Motor neuron (in vitro differentiated cells): ENCODE data around the gene ADIPOR2. TPM values are rescaled to one million over a fixed set of nuclear protein-coding genes. Genes with fewer than 3 reads are reported as not detected.

Experiments
- ATAC-seq, 8 experiments: fragments of 200-7000 bp; cut with Tn5 transposase; replicated peaks in 6 of 8; 2 replicates each; pipeline ENCODE4 v1.8.0; 2021; ENCODE audit warnings: mild to moderate bottlenecking in 8 of 8, moderate library complexity in 8 of 8
- H3K27ac ChIP-seq, 2 donors: fragments of 250-450 bp; sonication (Bioruptor Pico); 2 replicates each; pipeline ENCODE4 v1.9.0; 2021; ENCODE audit warnings: antibody characterized with exemption in 2 of 2, mild to moderate bottlenecking in 2 of 2, moderate library complexity in 1 of 2
- H3K4me1 ChIP-seq, 2 donors: fragments of 250-450 bp; sonication (Bioruptor Pico); replicated peaks in 1 of 2; 2 replicates each; pipeline ENCODE4 v1.6.1; 2021; ENCODE audit warnings: antibody characterized with exemption in 2 of 2, mild to moderate bottlenecking in 2 of 2, moderate library complexity in 1 of 2
- H3K4me3 ChIP-seq, 5 donors: fragments of 250-450 bp; sonication (Bioruptor Pico); 2 replicates each; pipeline ENCODE4 v1.9.0; 2021; ENCODE audit warnings: antibody characterized with exemption in 5 of 5, mild to moderate bottlenecking in 5 of 5, moderate library complexity in 4 of 5
- WGBS, 10 experiments: fragments of 450-650 bp; shearing (Covaris generic); methylation state at CpG; one replicate each; pipeline ENCODE4 v1.0.0; 2022; 5-methylcytosine and 5-hydroxymethylcytosine counted together
- in situ Hi-C, 9 experiments: fragments of 400-800 bp; cut with MboI; loops; one replicate each; pipeline ENCODE4 v1.15.0; 2021; ENCODE audit warnings: low sequenced_read_pairs in 9 of 9, low pct_unique_long_range_greater_than_20kb in 2 of 9; ENCODE audit not compliant: unreplicated experiment in 9 of 9
- total RNA-seq, 8 experiments: library from RNA; unstranded; fragments of 300-600 nt; gene quantifications; 2 replicates each; pipeline versions ENCODE4 v1.2.3 to v1.2.4, GENCODE V29; 2022

Gene ADIPOR2
- total RNA-seq, 8 experiments from 2014 or later: 14.1 to 49.4 (median 26.1) TPM

GRCh38 chr12:1796515-1797010 is 105.7 kb downstream of the ADIPOR2 start:
- peak in 4 of 8 experiments; percentile 0 to 26 (median 17) for ATAC-seq
- Histone ChIP-seq H3K27ac (no peak overlapping the region), H3K4me3 (peak overlapping the region in 4 of 5 donors; percentile 2 to 19 (median 14)), H3K4me1 (peaks cover 15 to 22% of the 10 kb centered on the region in 2 donors)
- WGBS, 10 experiments: 7 to 100% (median 26%) methylated on average over 1 to 4 of the region's 43 CpGs; no CpG with 5 or more reads in 7 of the 10 experiments
- in situ Hi-C loops: loop anchor here in 7 of 9 experiments (10.0 to 25.0 kb wide), 5 partner anchors 134 to 159 kb away; partner anchors contain the start of gene WNT5B (in 3 of the 7)

DNA sequence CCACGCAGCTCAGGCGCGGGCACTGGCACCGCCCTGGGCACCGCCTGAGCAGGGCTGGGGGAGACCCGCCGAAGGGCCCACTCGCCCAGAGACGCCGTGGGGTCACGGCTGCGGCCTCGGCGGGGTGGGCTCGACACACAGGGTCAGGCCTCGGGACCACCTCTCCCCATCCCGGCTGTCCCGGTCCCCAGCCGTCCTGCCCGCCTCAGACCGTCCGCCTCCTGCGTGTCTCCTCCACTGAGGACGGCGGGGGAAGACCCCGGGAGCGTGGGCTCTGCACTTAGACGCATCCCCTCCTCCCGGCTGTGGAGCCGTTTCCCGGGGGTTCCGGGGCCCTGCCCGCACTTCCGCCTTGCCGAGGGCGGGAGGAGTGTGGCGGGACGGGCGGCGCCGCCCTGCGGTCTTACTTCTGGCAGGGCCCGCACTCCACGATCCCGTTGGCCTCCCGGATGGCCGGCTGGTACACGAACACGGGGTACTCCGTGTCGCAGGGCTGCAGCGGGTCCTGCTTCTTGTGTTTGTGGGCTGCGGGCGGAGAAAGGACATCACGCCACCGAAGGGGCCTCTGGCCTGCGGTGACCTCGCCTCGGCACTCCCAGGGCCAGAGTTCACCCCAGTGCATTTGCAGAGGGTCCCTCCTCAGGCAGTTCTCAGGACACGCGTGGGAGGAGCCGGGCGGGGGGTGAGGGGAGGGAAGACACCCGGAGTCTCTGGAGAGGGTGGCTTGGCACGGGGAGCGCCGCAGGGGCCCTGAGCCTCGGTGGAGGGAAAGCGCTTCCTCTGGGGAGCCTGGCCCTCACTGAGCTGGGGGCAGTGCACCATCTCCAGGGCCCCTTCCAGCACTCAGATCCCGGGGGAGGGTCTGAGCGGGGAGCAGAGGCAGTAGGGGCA is 106.4 kb downstream of the ADIPOR2 start:
- H3K4me3 ChIP-seq: no peak overlapping the region
- ATAC-seq: peak in 2 of 8 experiments; percentile 8 to 16

DNA sequence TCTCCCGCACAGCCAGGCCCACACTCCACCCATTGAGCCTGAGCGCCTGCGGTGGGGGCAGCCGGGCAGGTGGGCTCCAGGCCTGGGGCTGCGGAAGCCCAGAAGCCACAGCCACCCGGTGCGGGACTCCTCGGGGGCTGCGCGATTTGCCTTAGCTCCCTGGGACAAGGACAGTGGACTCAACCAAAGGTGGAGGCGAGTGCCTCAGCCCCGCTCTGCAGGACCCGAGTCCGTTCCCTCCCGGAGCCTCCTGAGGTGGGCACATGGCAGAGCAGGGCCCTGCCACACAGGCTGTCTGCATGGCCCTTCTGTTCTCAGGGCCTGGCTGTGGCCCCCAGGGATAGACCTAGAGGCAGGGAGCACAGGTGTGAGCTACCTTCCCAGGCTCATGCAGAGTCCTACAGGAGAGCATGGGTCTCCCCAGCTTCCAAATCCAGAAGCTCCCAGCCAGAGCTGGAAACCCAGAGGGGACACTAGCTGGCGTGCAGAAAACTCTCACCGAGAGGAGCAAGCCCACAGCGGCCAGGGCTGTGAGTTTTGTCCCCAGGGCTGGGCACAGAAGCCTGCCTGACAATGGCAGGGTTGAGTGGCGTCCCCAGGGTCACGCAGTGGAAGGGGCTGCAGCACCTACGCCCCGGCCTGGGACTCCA is 107.2 kb downstream of the ADIPOR2 start:
- Histone ChIP-seq H3K4me3 (no peak overlapping the region), H3K27ac (no peak overlapping the region), H3K4me1 (peaks cover 21 to 24% of the 10 kb centered on the region in 2 donors)
- in situ Hi-C loops: loop anchor here in 7 of 9 experiments (10.0 to 25.0 kb wide), 5 partner anchors 136 to 161 kb away; partner anchors contain the start of gene WNT5B (in 3 of the 7)
- ATAC-seq: no peak
- WGBS, 10 experiments: 96 to 100% (median 100%) methylated on average over 1 to 9 of the region's 22 CpGs; no CpG with 5 or more reads in 6 of the 10 experiments

More for the DNA sequence above, 106.4 kb downstream of the ADIPOR2 start:
- in situ Hi-C loops: loop anchor here in 7 of 9 experiments (10.0 to 25.0 kb wide), 5 partner anchors 135 to 160 kb away; partner anchors contain the start of gene WNT5B (in 3 of the 7)
- H3K27ac ChIP-seq: no peak overlapping the region
- WGBS, 10 experiments: 40 to 100% methylated on average over 1 to 5 of the region's 71 CpGs; no CpG with 5 or more reads in 8 of the 10 experiments
- H3K4me1 ChIP-seq: peaks cover 21 to 24% of the 10 kb centered on the region in 2 donors

DNA sequence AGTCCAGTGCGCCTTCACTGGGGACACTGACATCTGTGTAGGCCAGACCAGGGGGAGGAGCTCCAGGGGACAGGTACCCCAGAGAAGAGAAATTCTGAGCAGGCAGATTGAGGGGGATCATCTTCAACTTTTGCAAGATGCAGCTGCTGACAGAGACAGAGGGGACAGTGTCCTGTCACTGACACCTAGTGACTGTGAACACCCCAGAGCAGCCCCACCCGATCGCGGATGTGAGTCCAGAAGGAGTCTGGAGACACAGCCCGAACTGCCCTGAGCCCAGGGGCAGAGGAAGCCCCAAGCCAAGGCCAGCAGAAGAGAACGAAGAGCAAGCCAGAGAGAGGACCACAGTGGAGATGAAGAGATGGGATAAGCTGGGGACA is 107.8 kb downstream of the ADIPOR2 start:
- Histone ChIP-seq H3K4me1 (peaks cover 21 to 24% of the 10 kb centered on the region in 2 donors), H3K27ac (no peak overlapping the region), H3K4me3 (no peak overlapping the region)
- 75 to 100% (median 90%) methylated on average over 1 to 5 of the region's 6 CpGs; no CpG with 5 or more reads in 5 of the 10 experiments for WGBS, 10 experiments
- in situ Hi-C loops: loop anchor here in 7 of 9 experiments (10.0 to 25.0 kb wide), 5 partner anchors 136 to 161 kb away; partner anchors contain the start of gene WNT5B (in 3 of the 7)
- no peak for ATAC-seq

- no peak overlapping the region for H3K4me3 ChIP-seq
- no peak for ATAC-seq
- WGBS, 10 experiments: 85 to 100% (median 94%) methylated on average over 1 to 9 of the region's 21 CpGs; no CpG with 5 or more reads in 4 of the 10 experiments
- peaks cover 21 to 26% of the 10 kb centered on the region in 2 donors for H3K4me1 ChIP-seq
- in situ Hi-C loops: loop anchor here in 7 of 9 experiments (10.0 to 25.0 kb wide), 5 partner anchors 136 to 162 kb away; partner anchors contain the start of gene WNT5B (in 3 of the 7)
- no peak overlapping the region for H3K27ac ChIP-seq
These were observed 108.4 kb downstream of the ADIPOR2 start for GRCh38 chr12:1799051-1799881.

DNA sequence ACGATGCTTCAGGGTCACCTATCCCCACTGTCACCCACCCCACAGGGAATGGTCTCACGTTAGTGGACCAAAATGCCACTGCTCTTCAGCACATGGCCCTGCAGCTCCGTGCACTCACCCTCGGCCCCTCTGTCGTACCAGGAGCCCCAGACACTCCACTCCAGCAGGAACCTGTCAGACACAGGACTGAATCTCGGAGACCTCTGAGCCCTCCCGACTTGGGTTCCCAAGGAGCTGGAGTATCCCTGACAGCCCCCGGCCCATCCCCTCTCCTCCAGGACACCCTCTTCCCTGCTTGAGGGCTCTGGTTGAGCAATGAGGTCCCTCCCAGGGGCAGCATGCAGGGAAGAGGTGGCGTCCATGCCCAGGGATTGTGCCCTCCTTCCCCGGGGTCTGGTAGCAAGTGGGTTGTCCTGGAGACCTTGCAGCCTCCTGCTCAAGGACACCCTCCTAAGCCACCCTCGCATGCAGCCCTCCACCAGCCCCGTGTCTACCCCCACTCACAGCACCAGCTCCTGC is 109.1 kb downstream of the ADIPOR2 start:
- in situ Hi-C loops: loop anchor here (10.0 to 25.0 kb wide), 5 partner anchors 135 to 163 kb away; partner anchors contain the start of gene WNT5B (in 3 of the 9)
- Histone ChIP-seq H3K4me1 (peaks cover 23 to 31% of the 10 kb centered on the region in 2 donors), H3K4me3 (no peak overlapping the region), H3K27ac (no peak overlapping the region)
- WGBS, 10 experiments: 0 to 85% (median 40%) methylated on average over 1 to 2 of the region's 12 CpGs; no CpG with 5 or more reads in 7 of the 10 experiments
- ATAC-seq: no peak

- Histone ChIP-seq H3K27ac (peak overlapping the region in 1 of 2 donors; percentile 13), H3K4me3 (no peak overlapping the region), H3K4me1 (peaks cover 23 to 30% of the 10 kb centered on the region in 2 donors)
- WGBS, 10 experiments: 22 to 83% (median 57%) methylated on average over 3 to 6 of the region's 14 CpGs; no CpG with 5 or more reads in 7 of the 10 experiments
- ATAC-seq: peak; percentile 4 to 80 (median 70)
- in situ Hi-C loops: loop anchor here in 4 of 9 experiments (10.0 to 25.0 kb wide), 2 partner anchors 134 to 137 kb away; no protein-coding TSS in a partner anchor
These were observed 109.8 kb downstream of the ADIPOR2 start for GRCh38 chr12:1800401-1801302.

DNA sequence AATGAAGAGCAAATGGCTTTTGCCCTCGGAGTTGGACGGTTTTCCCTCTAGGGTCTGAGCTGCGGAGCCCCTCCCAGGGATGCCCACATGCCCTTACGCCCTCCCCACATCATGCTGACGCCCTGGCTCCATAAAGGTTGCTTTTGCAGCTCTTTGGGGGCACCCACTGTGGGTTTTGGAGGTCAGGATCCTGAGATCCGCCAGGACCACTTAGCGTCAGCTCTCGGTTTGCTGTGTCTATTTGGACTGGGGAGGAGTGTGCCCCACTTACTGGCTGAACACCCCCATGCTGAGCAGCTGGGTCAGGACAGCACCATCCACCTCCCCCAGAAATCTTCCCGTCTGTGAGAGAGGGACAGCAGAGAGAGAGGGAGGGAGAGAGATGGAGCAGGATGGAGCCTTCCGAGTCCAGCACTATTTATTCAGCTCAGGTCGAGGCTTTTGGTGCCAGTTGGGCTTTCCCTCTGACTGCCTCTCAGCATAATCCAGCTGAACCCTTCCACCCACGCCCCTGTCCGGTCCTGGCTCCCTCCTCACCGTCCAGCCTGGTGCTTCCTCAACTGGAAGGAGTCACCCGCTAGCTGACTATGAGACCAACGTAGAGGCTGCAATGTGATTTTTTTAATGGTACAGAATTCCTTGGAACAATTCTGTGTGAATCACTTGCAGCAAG is 110.6 kb downstream of the ADIPOR2 start:
- in situ Hi-C loops: loop anchor here in 4 of 9 experiments (10.0 to 25.0 kb wide), 2 partner anchors 133 to 136 kb away; no protein-coding TSS in a partner anchor
- Histone ChIP-seq H3K4me3 (no peak overlapping the region), H3K4me1 (peaks cover 20 to 24% of the 10 kb centered on the region in 2 donors), H3K27ac (peak overlapping the region in 1 of 2 donors; percentile 13)
- ATAC-seq: no peak
- WGBS, 10 experiments: 47 to 94% (median 80%) methylated on average over 1 to 9 of the region's 16 CpGs; no CpG with 5 or more reads in 4 of the 10 experiments

DNA sequence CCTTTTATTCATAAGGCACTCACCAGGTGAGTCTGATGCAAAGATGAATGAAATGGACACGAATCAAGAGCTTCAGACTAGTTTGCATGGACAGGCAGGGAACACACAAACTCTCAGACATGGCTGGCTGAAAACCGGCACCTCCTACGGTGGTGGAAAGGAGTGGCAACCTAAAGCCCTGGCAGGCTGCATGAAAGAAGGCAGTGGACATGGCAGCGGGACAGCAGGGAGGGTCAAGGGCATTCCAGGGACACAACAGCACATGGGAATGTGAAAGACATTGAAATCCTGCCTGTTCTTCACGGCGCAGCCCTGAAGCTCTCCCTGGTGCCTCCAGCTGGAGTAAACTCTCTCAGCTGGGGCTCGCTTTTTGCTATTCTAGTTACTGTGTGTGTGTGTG is 112.9 kb downstream of the ADIPOR2 start:
- H3K4me1 ChIP-seq: peaks cover 20 to 23% of the 10 kb centered on the region in 2 donors
- in situ Hi-C loops: loop anchor here in 4 of 9 experiments (10.0 to 25.0 kb wide), 2 partner anchors 131 to 134 kb away; no protein-coding TSS in a partner anchor

More for the DNA sequence above, 112.9 kb downstream of the ADIPOR2 start:
- no peak overlapping the region for H3K4me3 ChIP-seq
- WGBS, 10 experiments: 0 to 87% (median 65%) methylated on average over 1 to 5 of the region's 7 CpGs; no CpG with 5 or more reads in 2 of the 10 experiments
- ATAC-seq: no peak
- no peak overlapping the region for H3K27ac ChIP-seq
